HG02571 (cell line): Measurements from ENCODE around the gene CISD3.
A peak's percentile ranks its signal among the peaks of the same experiment; 100 is the strongest.

ENCODE experiments used
- ATAC-seq: cut with Tn5 transposase; IDR thresholded peaks from one replicate; pipeline ENCODE4 v1.9.1; 2021; ENCODE audit warnings: mild to moderate bottlenecking, moderate library complexity; ENCODE audit not compliant: unreplicated experiment

CISD3 gene

GRCh38 chr17:38742411-38743308, 12.5 kb downstream of the CISD3 start:
- no peak for ATAC-seq

- ATAC-seq = no peak
These were observed 13.5 kb downstream of the CISD3 start for GRCh38 chr17:38743556-38744171.

GRCh38 chr17:38745545-38745944, 15.4 kb downstream of the CISD3 start:
- ATAC-seq = no peak

- no peak for ATAC-seq
These were observed 16.1 kb downstream of the CISD3 start for GRCh38 chr17:38746004-38746848.

- ATAC-seq = no peak
These were observed 16.8 kb downstream of the CISD3 start for GRCh38 chr17:38746849-38747462.

GRCh38 chr17:38747463-38748148, 17.5 kb downstream of the CISD3 start:
- no peak for ATAC-seq

GRCh38 chr17:38748149-38748891, 18.2 kb downstream of the CISD3 start, which contains the start of gene PCGF2:
Gene PCGF2, minus strand, starts transcription at chr17:38748336. Its CDS starts 7,934 bp downstream, at chr17:38740402.
- no peak for ATAC-seq

GRCh38 chr17:38748892-38749222, 18.7 kb downstream of the CISD3 start:
- ATAC-seq = no peak

GRCh38 chr17:38749223-38750043, 19.3 kb downstream of the CISD3 start:
- no peak for ATAC-seq

GRCh38 chr17:38750044-38750311, 19.8 kb downstream of the CISD3 start:
- ATAC-seq = no peak

GRCh38 chr17:38750312-38751121, 20.4 kb downstream of the CISD3 start:
- ATAC-seq = no peak

GRCh38 chr17:38751144-38751807, 21.1 kb downstream of the CISD3 start:
- no peak for ATAC-seq

GRCh38 chr17:38751808-38752307, 21.7 kb downstream of the CISD3 start:
- peak; percentile 15 for ATAC-seq

- peak; percentile 86 for ATAC-seq
These were observed 22.3 kb downstream of the CISD3 start, which contains the start of gene PSMB3 for GRCh38 chr17:38752308-38753070. Gene PSMB3, plus strand, starts transcription at chr17:38752741. Its CDS starts 86 bp downstream, at chr17:38752827.

GRCh38 chr17:38753071-38753506, 22.9 kb downstream of the CISD3 start:
- ATAC-seq = no peak

GRCh38 chr17:38761612-38762011, 31.5 kb downstream of the CISD3 start:
- ATAC-seq = no peak

GRCh38 chr17:38762231-38762630, 32.1 kb downstream of the CISD3 start:
- no peak for ATAC-seq
